ENCODE measurements around the gene TCF7.

TCF7 gene

GRCh38 chr5:134091626-134092121 is 22.8 kb upstream of the TCF7 start:
- no peak for DNase-seq

GRCh38 chr5:134092875-134093274 is 21.6 kb upstream of the TCF7 start:
- DNase-seq = no peak

- no peak for DNase-seq
Measured at GRCh38 chr5:134093351-134093750, 21.1 kb upstream of the TCF7 start.

DNA sequence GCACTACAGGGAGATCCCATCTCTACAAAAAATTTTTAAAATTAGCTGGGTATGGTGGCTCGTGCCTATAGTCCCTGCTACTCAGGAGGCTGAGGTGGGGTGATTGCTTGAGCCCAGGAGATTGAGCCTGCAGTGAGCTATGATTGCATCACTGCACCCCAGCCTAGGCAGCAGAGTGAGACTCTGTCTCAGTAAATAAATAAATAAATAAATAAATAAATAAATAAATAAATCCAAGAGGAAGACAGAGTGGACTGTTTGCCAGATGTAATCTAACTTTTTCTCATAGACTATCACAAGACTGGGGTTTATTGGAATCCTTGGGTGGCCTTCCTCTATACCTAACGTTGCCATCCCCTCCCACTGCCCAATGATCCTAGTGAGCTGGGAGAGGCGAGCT is 19.2 kb upstream of the TCF7 start:
- DNase-seq = no peak

DNA sequence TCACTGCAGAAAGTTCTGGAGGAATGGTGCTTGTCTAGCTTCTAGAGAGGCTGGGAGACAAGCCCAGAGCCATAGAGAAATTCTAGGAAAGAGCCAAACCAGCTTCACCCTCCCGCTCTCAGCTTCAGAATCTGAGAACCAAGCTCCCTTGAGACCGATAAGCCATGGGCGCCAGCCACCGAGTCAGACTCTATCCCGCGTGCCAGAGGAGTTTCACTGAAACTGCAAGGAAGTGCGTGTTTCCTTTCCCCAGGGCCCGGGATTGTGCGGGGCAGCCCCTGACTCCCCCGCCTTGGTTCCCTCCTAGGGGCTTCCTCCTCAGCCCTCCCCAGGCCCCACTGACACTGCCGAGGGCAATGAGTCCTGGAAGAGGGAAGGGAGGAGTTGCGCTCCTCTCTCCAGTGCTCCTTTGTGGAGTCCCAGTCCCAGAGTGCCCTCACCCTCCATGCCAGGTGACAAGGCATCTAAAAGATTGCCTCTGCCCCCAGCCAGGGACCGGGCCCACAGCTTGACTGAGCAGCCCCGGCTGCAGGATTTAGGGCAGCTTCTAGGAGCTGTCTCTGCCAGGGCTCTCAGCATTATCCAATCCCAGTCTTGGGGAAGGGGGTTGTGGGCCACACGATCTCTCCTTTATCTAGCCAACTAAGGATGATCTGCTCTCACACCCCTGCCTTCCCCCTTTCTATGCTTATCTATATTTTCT is 18.4 kb upstream of the TCF7 start:
- DNase-seq = no peak

- no peak for DNase-seq
Measured at GRCh38 chr5:134097211-134097749, 17.2 kb upstream of the TCF7 start.

DNA sequence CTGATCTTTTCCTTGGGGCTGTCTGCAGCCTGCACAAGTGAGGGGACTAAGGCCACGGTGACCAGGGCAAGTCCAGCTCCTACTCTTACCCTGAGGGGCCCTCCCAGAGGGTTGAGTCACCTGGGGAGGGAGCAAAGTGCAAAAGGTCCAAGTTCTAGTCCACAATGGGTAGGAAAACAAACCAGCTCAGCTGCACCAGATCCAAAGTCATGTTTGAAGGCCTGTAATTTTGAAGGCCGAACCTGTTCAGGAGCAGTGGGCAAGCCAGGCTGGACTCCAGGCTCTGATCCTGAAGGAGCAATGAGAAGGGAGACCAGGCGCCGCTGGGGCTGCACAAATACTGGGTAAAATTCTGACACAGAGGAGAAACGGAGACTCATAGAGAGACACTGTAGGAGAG is 15.8 kb upstream of the TCF7 start:
- DNase-seq = no peak

DNA sequence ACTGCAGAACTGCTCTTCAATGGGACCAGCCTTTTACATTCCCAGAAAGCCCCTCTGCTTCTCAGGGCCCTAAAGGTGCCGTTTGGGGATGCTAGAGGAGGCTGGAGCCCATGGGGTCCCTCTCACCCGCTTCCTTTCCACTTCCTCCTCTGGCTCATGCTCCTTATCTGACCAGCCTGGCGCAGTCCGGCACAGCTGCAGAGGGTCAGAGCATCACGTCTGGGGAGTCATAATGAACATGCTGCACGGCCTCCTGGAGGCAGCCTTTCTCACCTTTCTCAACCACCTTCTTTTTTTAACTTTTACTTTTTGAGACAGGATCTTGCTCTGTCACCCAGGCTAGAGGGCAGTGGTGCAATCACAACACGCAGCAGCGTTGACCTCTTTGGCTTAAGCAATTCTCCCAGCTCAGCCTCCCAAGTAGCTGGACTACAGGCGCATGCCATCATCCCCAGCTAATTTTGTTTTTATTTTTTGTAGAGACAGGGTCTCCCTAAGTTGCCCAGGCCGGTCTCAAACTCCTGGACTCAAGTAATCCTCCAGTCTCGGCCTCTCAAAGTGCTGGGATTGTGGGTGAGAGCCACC is 15.1 kb upstream of the TCF7 start:
- DNase-seq = no peak

- no peak for DNase-seq
Measured at GRCh38 chr5:134099939-134100282, 14.6 kb upstream of the TCF7 start.

- no peak for DNase-seq
Measured at GRCh38 chr5:134100283-134101091, 14.0 kb upstream of the TCF7 start.

DNA sequence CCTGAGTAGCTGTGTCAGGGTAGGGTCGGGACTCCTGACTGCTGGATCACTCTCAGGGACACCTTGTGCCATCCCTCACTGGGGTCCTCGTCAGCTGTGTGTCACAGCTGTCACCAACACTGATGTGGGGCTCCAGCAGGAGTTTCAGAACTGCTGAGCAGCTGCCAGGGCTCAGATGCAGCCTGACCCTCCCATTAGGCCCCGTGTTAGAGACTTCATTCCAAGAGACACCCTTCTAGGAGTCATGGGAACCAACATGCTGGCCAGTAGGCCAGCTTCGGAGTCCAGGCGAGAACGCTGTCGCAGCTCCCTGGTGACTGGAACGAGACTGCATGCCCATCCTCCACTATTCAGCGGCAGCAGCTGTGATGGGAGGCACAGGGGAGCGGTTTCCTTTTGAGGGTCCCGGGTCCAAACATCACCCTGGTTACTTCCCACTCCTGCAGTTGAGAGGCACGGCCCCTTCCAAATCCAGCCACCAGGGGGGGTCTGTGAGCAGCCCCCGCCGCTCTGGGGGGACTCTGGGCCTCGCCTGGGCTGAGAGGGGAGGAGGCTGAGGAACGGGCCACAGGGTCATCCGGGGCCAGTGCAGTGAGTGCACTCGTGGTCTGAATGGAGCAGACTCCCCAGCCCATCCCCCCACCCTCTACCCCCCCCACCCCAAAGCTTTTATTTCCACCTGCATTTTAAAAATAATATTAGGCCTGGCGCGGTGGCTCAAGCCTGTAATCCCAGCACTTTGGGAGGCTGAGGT is 12.6 kb upstream of the TCF7 start:
- DNase-seq = no peak

DNA sequence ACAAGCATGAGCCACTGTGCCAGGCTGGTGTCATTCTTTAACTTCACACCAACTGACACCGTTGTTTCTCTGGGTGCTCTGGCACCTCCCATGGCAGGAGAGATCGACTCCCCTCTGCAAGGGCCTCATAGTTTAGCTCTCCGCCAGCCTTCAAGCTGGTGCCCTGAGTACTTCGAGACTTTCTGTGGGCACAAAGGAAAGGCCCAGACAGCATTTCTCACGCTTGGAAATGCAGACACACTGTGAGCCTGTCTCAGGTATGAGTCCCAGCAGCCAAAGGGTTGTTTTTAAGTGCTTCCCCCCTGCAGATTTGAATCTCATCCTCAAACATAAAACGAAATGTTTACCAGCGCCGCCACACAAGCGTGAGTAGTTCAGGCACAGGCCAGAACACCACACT is 11.1 kb upstream of the TCF7 start:
- no peak for DNase-seq

DNA sequence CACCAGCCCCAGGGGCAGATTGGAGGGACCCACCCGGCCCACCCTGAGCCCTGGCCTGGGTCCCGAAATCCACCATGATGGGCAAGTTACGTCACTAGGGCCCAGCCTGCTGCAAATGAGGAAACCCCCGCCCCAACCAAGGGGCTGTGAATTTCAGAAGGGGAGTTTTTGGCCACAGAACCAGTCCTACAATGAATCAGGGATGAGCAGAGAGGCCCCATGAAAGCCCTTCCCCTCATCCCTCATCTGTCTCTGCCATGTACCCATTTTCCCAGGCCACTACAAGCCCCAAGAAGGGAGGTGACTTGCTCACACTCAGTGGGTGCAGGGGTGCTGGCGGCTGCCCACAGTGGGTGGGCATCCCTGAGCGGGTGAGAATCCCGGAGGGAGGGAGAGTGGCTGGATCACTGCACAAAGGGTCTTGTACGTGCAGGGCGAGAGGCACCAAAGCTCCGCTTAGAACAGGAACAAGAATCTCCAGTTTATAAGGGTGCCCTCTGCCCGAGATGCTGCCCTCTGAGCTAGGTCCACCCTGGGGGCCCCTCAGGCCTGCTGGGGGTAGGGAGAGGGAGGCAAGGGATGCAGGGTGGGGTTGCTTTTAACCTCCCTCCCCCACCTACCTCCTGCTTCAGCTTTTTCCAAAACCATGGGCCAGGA is 10.4 kb upstream of the TCF7 start:
- no peak for DNase-seq

DNA sequence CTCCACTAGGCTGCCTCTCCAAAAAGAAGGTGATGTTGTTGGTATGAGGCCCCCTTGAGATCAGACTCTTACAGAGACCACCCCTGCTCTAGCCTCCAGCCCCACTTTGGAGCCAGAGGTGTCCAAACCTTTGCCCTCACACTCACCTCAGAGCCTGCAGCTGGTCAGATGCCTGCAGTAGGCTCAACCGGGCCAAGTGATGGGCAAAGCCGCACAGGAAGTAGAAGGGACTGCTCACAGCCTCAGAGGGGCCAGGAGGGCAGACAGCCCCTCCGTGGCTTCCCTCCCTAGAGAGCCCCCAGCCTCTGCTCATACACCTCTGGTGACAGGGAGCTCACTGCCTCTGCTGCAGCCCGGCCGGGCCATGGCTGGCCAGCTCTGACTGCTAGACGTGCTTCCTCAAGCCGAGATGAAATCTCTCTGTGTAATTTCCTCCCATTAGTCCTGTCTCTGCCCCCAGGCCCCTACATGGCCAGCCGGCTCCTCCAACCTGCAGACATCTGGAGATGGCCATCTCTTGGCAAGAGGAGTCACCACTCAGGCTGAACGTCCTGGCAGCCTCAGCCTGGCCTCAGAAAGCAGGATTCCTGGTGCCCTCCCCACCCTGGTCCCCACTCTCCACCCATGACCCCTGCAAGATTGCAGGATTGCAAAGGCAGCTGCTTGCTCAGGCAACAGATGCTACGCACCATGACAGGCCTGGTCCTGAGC is 7.3 kb upstream of the TCF7 start:
- DNase-seq = no peak

DNA sequence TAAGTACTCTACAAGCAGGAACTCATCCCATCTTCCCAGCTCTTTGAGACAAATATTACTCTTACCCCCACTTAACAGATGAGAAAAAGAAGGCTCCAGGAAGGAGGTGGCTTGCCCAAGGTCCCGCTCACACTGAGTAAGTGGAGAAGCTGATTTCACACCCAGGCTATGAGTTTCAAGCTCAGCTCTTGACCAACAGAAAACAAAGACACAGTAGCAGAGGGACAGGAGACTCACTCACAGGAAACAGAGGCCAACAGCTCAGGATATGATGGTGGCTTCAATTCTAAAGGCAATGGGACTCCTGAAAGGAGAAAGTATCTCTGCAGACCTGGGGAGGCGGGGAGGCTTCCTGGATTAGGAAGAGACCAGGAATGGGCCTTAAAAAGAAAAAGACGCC is 6.7 kb upstream of the TCF7 start:
- no peak for DNase-seq

- DNase-seq = no peak
Measured at GRCh38 chr5:134110382-134110781, 4.1 kb upstream of the TCF7 start.

GRCh38 chr5:134111741-134112647 is 2.5 kb upstream of the TCF7 start:
- no peak for DNase-seq

DNA sequence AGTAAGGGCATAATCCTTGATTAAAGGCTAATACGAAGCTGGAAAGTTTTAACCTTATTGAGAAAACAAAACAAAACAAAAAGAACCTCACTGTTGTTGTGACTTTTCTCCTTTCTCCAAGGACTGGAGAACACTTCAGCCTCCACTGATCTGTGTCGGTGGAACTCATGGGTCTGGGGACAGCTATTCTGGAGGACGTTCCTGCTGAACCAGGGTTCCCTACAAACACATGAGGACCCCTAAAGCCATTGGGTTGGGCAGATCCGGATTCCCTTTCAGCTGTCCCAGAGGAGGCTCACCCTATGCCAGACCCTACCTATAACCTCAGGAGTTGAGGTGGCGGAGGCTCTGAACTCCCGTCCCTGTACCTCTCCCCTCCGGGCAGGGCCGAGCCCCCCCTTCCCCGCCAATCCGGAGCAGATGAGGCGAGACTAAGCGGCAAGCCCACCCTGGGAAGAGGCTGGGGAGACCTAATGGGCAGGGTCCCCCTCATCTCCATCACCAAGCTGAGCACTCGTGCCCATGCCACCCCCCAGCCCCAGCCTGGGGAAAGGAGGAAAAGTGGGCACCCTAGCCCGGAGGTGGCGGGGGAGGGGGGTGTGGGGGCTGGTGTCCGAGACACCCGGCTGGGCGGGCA is 1.6 kb upstream of the TCF7 start:
- no peak for DNase-seq

- no peak for DNase-seq
Measured at GRCh38 chr5:134113363-134113889, 1.1 kb upstream of the TCF7 start.

Measured in NCI-H1092 treated with DMSO at 0.1 percent for 48 hours (cell line).